ENCODE measurements around the gene SH3RF1. TPM values are rescaled to one million over a fixed set of nuclear protein-coding genes. Genes with fewer than 3 reads are reported as not detected.

The SH3RF1 gene
- total and polyA plus RNA-seq, 2 experiments from 2014 or later, result 7.8 to 12.4 TPM

DNA sequence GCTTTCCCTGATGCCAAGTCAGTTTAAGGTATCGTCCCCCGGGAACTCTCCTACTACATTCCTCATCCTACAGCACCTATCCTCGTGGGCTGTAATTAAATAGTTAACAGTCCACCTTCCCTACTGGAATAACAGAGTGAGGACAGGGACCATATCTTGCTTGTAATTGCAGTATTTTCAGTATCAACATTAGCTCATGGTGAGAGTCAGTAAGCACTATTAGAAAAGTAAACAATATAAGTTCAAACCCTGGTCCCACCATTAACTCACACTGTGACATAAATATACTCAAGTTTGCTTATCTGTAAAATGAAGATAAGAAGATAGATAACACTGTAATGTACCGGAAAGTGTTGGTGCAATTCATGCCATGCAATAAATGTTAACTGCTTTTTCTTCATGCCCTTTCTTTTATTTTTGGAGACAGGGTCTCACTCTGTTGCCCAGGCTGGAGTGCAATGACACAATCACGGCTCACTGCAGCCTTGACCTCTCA, 61.3 kb downstream of the SH3RF1 start:
- Histone ChIP-seq H2AFZ (no peak overlapping the region), H4K20me1 (replicated peaks; ENCODE audit: insufficient read depth) (no peaks in the 10 kb centered on the region), H3K36me3 (ENCODE audit: insufficient read depth) (0 out of 2 replicates have a peak, but pooled peaks cover 5% of the 10 kb centered on the region), H3K4me1 (ENCODE audit: insufficient read depth) (peaks cover 20% of the 10 kb centered on the region), H3K79me2 (replicated peaks; ENCODE audit: insufficient read depth) (peaks cover 58% of the 10 kb centered on the region), H3K4me3 (no peak overlapping the region), H3K4me2 (no peak overlapping the region), H3F3A (replicated peaks; ENCODE audit: low read depth) (no peaks in the 10 kb centered on the region), H3K9me2 (ENCODE audit: insufficient read depth) (no peaks in the 10 kb centered on the region), H3K27ac (ENCODE audit: low read depth) (no peak overlapping the region), H3K27me3 (ENCODE audit: insufficient read depth) (no peaks in the 10 kb centered on the region)
- Mint-ChIP-seq H3K36me3 (ENCODE audit: low read depth) (peaks cover 18% of the 10 kb centered on the region), H3K9me3 (peaks cover 13% of the 10 kb centered on the region), H3K27ac (no peak overlapping the region), H3K4me1 (peaks cover 26% of the 10 kb centered on the region), H3K27me3 (ENCODE audit: insufficient read depth, low read depth, poor library complexity) (no peaks in the 10 kb centered on the region), H3K4me3 (no peak overlapping the region)
- ATAC-seq (no peak), DNase-seq (ENCODE audit: low spot score) (no peak)
- TF ChIP-seq CREB1 (CRISPR knock-in tag; IDR thresholded peaks at IDR 0.05; ENCODE audit: low read depth) (no peak), EZH2phosphoT487 (IDR thresholded peaks at IDR 0.05; ENCODE audit: unreplicated experiment) (no peak), POLR2AphosphoS5 (IDR thresholded peaks at IDR 0.05; ENCODE audit: low read depth) (no peak), EZH2 (IDR thresholded peaks at IDR 0.05; ENCODE audit: low read depth, unreplicated experiment) (no peak), NANOG (IDR thresholded peaks at IDR 0.05; ENCODE audit: borderline replicate concordance) (no peak), ZNF331 (CRISPR knock-in tag; IDR thresholded peaks at IDR 0.05; ENCODE audit: low read depth) (no peak), ZNF114 (CRISPR knock-in tag; IDR thresholded peaks at IDR 0.05) (no peak), JUNB (IDR thresholded peaks at IDR 0.05; ENCODE audit: unreplicated experiment) (no peak), STAT1 (IDR thresholded peaks at IDR 0.05; ENCODE audit: unreplicated experiment) (no peak)
- TF ChIP-seq, protein P1, sequence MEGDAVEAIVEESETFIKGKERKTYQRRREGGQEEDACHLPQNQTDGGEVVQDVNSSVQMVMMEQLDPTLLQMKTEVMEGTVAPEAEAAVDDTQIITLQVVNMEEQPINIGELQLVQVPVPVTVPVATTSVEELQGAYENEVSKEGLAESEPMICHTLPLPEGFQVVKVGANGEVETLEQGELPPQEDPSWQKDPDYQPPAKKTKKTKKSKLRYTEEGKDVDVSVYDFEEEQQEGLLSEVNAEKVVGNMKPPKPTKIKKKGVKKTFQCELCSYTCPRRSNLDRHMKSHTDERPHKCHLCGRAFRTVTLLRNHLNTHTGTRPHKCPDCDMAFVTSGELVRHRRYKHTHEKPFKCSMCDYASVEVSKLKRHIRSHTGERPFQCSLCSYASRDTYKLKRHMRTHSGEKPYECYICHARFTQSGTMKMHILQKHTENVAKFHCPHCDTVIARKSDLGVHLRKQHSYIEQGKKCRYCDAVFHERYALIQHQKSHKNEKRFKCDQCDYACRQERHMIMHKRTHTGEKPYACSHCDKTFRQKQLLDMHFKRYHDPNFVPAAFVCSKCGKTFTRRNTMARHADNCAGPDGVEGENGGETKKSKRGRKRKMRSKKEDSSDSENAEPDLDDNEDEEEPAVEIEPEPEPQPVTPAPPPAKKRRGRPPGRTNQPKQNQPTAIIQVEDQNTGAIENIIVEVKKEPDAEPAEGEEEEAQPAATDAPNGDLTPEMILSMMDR (conservative IDR thresholded peaks at IDR 0.05; ENCODE audit: low read depth in 2 of 2), result no peak
- TF ChIP-seq, protein P2, sequence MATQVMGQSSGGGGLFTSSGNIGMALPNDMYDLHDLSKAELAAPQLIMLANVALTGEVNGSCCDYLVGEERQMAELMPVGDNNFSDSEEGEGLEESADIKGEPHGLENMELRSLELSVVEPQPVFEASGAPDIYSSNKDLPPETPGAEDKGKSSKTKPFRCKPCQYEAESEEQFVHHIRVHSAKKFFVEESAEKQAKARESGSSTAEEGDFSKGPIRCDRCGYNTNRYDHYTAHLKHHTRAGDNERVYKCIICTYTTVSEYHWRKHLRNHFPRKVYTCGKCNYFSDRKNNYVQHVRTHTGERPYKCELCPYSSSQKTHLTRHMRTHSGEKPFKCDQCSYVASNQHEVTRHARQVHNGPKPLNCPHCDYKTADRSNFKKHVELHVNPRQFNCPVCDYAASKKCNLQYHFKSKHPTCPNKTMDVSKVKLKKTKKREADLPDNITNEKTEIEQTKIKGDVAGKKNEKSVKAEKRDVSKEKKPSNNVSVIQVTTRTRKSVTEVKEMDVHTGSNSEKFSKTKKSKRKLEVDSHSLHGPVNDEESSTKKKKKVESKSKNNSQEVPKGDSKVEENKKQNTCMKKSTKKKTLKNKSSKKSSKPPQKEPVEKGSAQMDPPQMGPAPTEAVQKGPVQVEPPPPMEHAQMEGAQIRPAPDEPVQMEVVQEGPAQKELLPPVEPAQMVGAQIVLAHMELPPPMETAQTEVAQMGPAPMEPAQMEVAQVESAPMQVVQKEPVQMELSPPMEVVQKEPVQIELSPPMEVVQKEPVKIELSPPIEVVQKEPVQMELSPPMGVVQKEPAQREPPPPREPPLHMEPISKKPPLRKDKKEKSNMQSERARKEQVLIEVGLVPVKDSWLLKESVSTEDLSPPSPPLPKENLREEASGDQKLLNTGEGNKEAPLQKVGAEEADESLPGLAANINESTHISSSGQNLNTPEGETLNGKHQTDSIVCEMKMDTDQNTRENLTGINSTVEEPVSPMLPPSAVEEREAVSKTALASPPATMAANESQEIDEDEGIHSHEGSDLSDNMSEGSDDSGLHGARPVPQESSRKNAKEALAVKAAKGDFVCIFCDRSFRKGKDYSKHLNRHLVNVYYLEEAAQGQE (IDR thresholded peaks at IDR 0.05; ENCODE audit: unreplicated experiment), result no peak
- TF ChIP-seq, protein P3, sequence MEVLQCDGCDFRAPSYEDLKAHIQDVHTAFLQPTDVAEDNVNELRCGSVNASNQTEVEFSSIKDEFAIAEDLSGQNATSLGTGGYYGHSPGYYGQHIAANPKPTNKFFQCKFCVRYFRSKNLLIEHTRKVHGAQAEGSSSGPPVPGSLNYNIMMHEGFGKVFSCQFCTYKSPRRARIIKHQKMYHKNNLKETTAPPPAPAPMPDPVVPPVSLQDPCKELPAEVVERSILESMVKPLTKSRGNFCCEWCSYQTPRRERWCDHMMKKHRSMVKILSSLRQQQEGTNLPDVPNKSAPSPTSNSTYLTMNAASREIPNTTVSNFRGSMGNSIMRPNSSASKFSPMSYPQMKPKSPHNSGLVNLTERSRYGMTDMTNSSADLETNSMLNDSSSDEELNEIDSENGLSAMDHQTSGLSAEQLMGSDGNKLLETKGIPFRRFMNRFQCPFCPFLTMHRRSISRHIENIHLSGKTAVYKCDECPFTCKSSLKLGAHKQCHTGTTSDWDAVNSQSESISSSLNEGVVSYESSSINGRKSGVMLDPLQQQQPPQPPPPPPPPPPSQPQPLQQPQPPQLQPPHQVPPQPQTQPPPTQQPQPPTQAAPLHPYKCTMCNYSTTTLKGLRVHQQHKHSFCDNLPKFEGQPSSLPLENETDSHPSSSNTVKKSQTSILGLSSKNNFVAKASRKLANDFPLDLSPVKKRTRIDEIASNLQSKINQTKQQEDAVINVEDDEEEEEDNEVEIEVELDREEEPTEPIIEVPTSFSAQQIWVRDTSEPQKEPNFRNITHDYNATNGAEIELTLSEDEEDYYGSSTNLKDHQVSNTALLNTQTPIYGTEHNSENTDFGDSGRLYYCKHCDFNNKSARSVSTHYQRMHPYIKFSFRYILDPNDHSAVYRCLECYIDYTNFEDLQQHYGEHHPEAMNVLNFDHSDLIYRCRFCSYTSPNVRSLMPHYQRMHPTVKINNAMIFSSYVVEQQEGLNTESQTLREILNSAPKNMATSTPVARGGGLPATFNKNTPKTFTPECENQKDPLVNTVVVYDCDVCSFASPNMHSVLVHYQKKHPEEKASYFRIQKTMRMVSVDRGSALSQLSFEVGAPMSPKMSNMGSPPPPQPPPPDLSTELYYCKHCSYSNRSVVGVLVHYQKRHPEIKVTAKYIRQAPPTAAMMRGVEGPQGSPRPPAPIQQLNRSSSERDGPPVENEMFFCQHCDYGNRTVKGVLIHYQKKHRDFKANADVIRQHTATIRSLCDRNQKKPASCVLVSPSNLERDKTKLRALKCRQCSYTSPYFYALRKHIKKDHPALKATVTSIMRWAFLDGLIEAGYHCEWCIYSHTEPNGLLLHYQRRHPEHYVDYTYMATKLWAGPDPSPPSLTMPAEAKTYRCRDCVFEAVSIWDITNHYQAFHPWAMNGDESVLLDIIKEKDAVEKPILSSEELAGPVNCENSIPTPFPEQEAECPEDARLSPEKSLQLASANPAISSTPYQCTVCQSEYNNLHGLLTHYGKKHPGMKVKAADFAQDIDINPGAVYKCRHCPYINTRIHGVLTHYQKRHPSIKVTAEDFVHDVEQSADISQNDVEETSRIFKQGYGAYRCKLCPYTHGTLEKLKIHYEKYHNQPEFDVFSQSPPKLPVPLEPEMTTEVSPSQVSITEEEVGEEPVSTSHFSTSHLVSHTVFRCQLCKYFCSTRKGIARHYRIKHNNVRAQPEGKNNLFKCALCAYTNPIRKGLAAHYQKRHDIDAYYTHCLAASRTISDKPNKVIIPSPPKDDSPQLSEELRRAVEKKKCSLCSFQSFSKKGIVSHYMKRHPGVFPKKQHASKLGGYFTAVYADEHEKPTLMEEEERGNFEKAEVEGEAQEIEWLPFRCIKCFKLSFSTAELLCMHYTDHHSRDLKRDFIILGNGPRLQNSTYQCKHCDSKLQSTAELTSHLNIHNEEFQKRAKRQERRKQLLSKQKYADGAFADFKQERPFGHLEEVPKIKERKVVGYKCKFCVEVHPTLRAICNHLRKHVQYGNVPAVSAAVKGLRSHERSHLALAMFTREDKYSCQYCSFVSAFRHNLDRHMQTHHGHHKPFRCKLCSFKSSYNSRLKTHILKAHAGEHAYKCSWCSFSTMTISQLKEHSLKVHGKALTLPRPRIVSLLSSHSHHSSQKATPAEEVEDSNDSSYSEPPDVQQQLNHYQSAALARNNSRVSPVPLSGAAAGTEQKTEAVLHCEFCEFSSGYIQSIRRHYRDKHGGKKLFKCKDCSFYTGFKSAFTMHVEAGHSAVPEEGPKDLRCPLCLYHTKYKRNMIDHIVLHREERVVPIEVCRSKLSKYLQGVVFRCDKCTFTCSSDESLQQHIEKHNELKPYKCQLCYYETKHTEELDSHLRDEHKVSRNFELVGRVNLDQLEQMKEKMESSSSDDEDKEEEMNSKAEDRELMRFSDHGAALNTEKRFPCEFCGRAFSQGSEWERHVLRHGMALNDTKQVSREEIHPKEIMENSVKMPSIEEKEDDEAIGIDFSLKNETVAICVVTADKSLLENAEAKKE (CRISPR knock-in tag; IDR thresholded peaks at IDR 0.05), result no peak
- TF ChIP-seq, protein P4, sequence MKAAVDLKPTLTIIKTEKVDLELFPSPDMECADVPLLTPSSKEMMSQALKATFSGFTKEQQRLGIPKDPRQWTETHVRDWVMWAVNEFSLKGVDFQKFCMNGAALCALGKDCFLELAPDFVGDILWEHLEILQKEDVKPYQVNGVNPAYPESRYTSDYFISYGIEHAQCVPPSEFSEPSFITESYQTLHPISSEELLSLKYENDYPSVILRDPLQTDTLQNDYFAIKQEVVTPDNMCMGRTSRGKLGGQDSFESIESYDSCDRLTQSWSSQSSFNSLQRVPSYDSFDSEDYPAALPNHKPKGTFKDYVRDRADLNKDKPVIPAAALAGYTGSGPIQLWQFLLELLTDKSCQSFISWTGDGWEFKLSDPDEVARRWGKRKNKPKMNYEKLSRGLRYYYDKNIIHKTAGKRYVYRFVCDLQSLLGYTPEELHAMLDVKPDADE (IDR thresholded peaks at IDR 0.05), result no peak

Measured in GM23338 (cell line).